H9 (cell line): Measurements from ENCODE around the gene BRI3. TPM values are rescaled to one million over a fixed set of nuclear protein-coding genes. Genes with fewer than 3 reads are reported as not detected.
A peak's percentile ranks its signal among the peaks of the same experiment; 100 is the strongest.

Experiments
- DNase-seq: peaks from one replicate; pipeline ENCODE4 v3.0.0-alpha.2; 2017
- H2AFZ ChIP-seq: one replicate; pipeline ENCODE4 v1.6.1; 2013; ENCODE audit warnings: mild to moderate bottlenecking, low read length, control low read depth, moderate library complexity
- H2AK5ac ChIP-seq: 2 replicates; pipeline ENCODE4 v1.6.1; 2013; ENCODE audit warnings: low read length, control low read depth, mixed read lengths; ENCODE audit not compliant: insufficient read length
- H2BK120ac ChIP-seq: one replicate; pipeline ENCODE4 v1.6.1; 2013; ENCODE audit warnings: low read depth, mild to moderate bottlenecking, low read length, control low read depth, inconsistent platforms; ENCODE audit not compliant: poor library complexity, severe bottlenecking
- H2BK12ac ChIP-seq: 2 replicates; pipeline ENCODE4 v1.6.1; 2013; ENCODE audit warnings: low read length, control low read depth, mixed read lengths, low read depth; ENCODE audit not compliant: insufficient read length
- H2BK15ac ChIP-seq: 2 replicates; pipeline ENCODE4 v1.6.1; 2013; ENCODE audit warnings: low read depth, low read length, control low read depth
- H2BK20ac ChIP-seq: one replicate; pipeline ENCODE4 v1.6.1; 2013; ENCODE audit warnings: low read depth, mild to moderate bottlenecking, low read length, control low read depth, inconsistent platforms; ENCODE audit not compliant: poor library complexity, severe bottlenecking
- H2BK5ac ChIP-seq: 2 replicates; pipeline ENCODE4 v1.6.1; 2013; ENCODE audit warnings: low read length, control low read depth, mixed read lengths; ENCODE audit not compliant: insufficient read length
- H3K14ac ChIP-seq: 2 replicates; pipeline ENCODE4 v1.6.1; 2013; ENCODE audit warnings: low read length, control low read depth; ENCODE audit not compliant: insufficient read depth
- H3K18ac ChIP-seq: 2 replicates; pipeline ENCODE4 v1.6.1; 2013; ENCODE audit warnings: low read depth, mild to moderate bottlenecking, mixed read lengths, low read length, control low read depth; ENCODE audit not compliant: insufficient read length
- H3K23ac ChIP-seq: 2 replicates; pipeline ENCODE4 v1.6.1; 2013; ENCODE audit warnings: low read length, control low read depth, mixed read lengths, low read depth; ENCODE audit not compliant: insufficient read length
- H3K23me2 ChIP-seq: 2 replicates; pipeline ENCODE4 v1.6.1; 2013; ENCODE audit warnings: low read depth, mild to moderate bottlenecking, mixed read lengths, low read length, control low read depth; ENCODE audit not compliant: insufficient read length, poor library complexity, severe bottlenecking
- H3K27ac ChIP-seq: 2 replicates; pipeline ENCODE4 v1.5.1; 2013; ENCODE audit warnings: low read length, control low read depth, mixed read lengths, low read depth; ENCODE audit not compliant: insufficient read length
- H3K27me3 ChIP-seq: 2 replicates; pipeline ENCODE4 v1.6.1; 2013; ENCODE audit warnings: low read length, control low read depth, inconsistent platforms; ENCODE audit not compliant: insufficient read depth
- H3K4ac ChIP-seq: 2 replicates; pipeline ENCODE4 v1.6.1; 2013; ENCODE audit warnings: low read depth, mild to moderate bottlenecking, control low read depth, inconsistent platforms, low read length, moderate library complexity
- H3K4me1 ChIP-seq: 2 replicates; pipeline ENCODE4 v1.6.1; 2013; ENCODE audit warnings: low read length, control low read depth, inconsistent platforms; ENCODE audit not compliant: insufficient read depth
- H3K4me2 ChIP-seq: 2 replicates; pipeline ENCODE4 v1.6.1; 2013; ENCODE audit warnings: low read length, control low read depth, mixed read lengths; ENCODE audit not compliant: insufficient read length, insufficient read depth
- H3K56ac ChIP-seq: 2 replicates; pipeline ENCODE4 v1.6.1; 2013; ENCODE audit warnings: low read depth, mild to moderate bottlenecking, mixed read lengths, low read length, control low read depth; ENCODE audit not compliant: insufficient read length
- H3K79me1 ChIP-seq: 2 replicates; pipeline ENCODE4 v1.6.1; 2013; ENCODE audit warnings: low read depth, mild to moderate bottlenecking, moderate library complexity, low read length, control low read depth, inconsistent platforms; ENCODE audit not compliant: insufficient read depth, poor library complexity, severe bottlenecking
- H3K79me2 ChIP-seq: 2 replicates; pipeline ENCODE4 v1.6.1; 2013; ENCODE audit warnings: low read length, control low read depth, inconsistent platforms; ENCODE audit not compliant: insufficient read depth
- H3K9ac ChIP-seq: 2 replicates; pipeline ENCODE4 v1.6.1; 2013; ENCODE audit warnings: low read length, control low read depth, mixed read lengths; ENCODE audit not compliant: insufficient read length; ENCODE audit errors: extremely low read depth
- H3K9me3 ChIP-seq: one replicate; pipeline ENCODE4 v1.6.1; 2013; ENCODE audit warnings: low read depth, low read length, inconsistent platforms; ENCODE audit not compliant: control insufficient read depth
- H3T11ph ChIP-seq: one replicate; pipeline ENCODE4 v1.6.1; 2013; ENCODE audit warnings: mild to moderate bottlenecking, low read length, control low read depth, inconsistent platforms
- H4K20me1 ChIP-seq: one replicate; pipeline ENCODE4 v1.6.1; 2013; ENCODE audit not compliant: control insufficient read depth, insufficient read length, insufficient read depth
- H4K5ac ChIP-seq: 2 replicates; pipeline ENCODE4 v1.6.1; 2013; ENCODE audit warnings: low read depth, mild to moderate bottlenecking, mixed read lengths, low read length, control low read depth; ENCODE audit not compliant: insufficient read length
- H4K8ac ChIP-seq: replicated peaks from 2 replicates; pipeline ENCODE4 v1.6.1; 2013; ENCODE audit warnings: low read length, control low read depth, mixed read lengths, low read depth; ENCODE audit not compliant: insufficient read length
- H4K91ac ChIP-seq: 2 replicates; pipeline ENCODE4 v1.6.1; 2013; ENCODE audit warnings: low read depth, mild to moderate bottlenecking, moderate library complexity, mixed read lengths, low read length, control low read depth; ENCODE audit not compliant: insufficient read length
- H3K27ac Mint-ChIP-seq, 3 experiments: 2 replicates in 2 of 3; 3 replicates in 1 of 3; pipeline ENCODE4 v1.8.0; 2020 to 2021; ENCODE audit warnings: mixed read lengths in 3 of 3, mild to moderate bottlenecking in 1 of 3, moderate library complexity in 1 of 3
- H3K27me3 Mint-ChIP-seq: 2 replicates; pipeline ENCODE4 v1.8.0; 2021; ENCODE audit warnings: low read depth, mild to moderate bottlenecking, moderate library complexity, mixed read lengths
- H3K36me3 Mint-ChIP-seq, 3 experiments: 2 replicates in 2 of 3; 3 replicates in 1 of 3; pipeline ENCODE4 v1.8.0; 2020 to 2021; ENCODE audit warnings: low read depth in 3 of 3, mixed read lengths in 3 of 3; ENCODE audit not compliant: insufficient read depth in 1 of 3
- H3K4me1 Mint-ChIP-seq, 2 experiments: 2 replicates each; pipeline ENCODE4 v1.8.0; 2020; ENCODE audit warnings: mixed read lengths in 2 of 2
- H3K4me3 Mint-ChIP-seq, 2 experiments: 2 replicates in 1 of 2; 3 replicates in 1 of 2; pipeline ENCODE4 v1.8.0; 2020 to 2021; ENCODE audit warnings: mild to moderate bottlenecking in 2 of 2, mixed read lengths in 2 of 2, moderate library complexity in 1 of 2
- H3K9me3 Mint-ChIP-seq, 2 experiments: 2 replicates in 1 of 2; 3 replicates in 1 of 2; pipeline ENCODE4 v1.8.0; 2020; ENCODE audit warnings: mild to moderate bottlenecking in 2 of 2, mixed read lengths in 2 of 2, moderate library complexity in 1 of 2
- WGBS: extraction: QIAGEN DNeasy Blood & Tissue Kit; methylation state at CpG from one replicate; pipeline ENCODE4 v1.1.7; 2013; ENCODE audit warnings: missing lambda C conversion rate, low lambda C conversion rate, mixed read lengths; ENCODE audit not compliant: insufficient read length; ENCODE audit errors: extremely low coverage; 5-methylcytosine and 5-hydroxymethylcytosine counted together
- total RNA-seq: library from RNA; stranded (reverse); gene quantifications from 2 replicates; pipeline ENCODE4 v1.2.1, GENCODE V29; 2021
- TF ChIP-seq, protein P1 (sequence below): fragments of 200-600 bp; sonication (generic); conservative IDR thresholded peaks from 3 replicates; pipeline ENCODE4 v1.8.0; 2021; ENCODE audit warnings: antibody characterized with exemption, mild to moderate bottlenecking

BRI3 gene
- total RNA-seq, 1 experiment from 2014 or later: 102 TPM

GRCh38 chr7:98297626-98298286 is 16.3 kb downstream of the BRI3 start:
- no peaks in the 10 kb centered on the region for H3K23me2 ChIP-seq
- H2AFZ ChIP-seq: no peak overlapping the region
- Mint-ChIP-seq H3K36me3 (peaks cover 16 to 54% (median 50%) of the 10 kb centered on the region in 3 experiments; a peak in 6 of 7 replicates), H3K4me1 (peaks cover 10 to 20% of the 10 kb centered on the region in 2 experiments), H3K9me3 (no peaks in the 10 kb centered on the region), H3K4me3 (no peak overlapping the region), H3K27me3 (no peaks in the 10 kb centered on the region), H3K27ac (peak overlapping the region in 2 of 3 experiments; percentile 66 to 80; a peak in 2 of 7 replicates)
- H2BK120ac ChIP-seq: no peak overlapping the region
- TF ChIP-seq, protein P1, sequence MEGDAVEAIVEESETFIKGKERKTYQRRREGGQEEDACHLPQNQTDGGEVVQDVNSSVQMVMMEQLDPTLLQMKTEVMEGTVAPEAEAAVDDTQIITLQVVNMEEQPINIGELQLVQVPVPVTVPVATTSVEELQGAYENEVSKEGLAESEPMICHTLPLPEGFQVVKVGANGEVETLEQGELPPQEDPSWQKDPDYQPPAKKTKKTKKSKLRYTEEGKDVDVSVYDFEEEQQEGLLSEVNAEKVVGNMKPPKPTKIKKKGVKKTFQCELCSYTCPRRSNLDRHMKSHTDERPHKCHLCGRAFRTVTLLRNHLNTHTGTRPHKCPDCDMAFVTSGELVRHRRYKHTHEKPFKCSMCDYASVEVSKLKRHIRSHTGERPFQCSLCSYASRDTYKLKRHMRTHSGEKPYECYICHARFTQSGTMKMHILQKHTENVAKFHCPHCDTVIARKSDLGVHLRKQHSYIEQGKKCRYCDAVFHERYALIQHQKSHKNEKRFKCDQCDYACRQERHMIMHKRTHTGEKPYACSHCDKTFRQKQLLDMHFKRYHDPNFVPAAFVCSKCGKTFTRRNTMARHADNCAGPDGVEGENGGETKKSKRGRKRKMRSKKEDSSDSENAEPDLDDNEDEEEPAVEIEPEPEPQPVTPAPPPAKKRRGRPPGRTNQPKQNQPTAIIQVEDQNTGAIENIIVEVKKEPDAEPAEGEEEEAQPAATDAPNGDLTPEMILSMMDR: no peak
- no peaks in the 10 kb centered on the region for H3K27me3 ChIP-seq
- no peaks in the 10 kb centered on the region for H3K4me1 ChIP-seq
- H4K91ac ChIP-seq: no peak overlapping the region
- H3K79me2 ChIP-seq: no peaks in the 10 kb centered on the region
- H2AK5ac ChIP-seq: no peak overlapping the region
- no peak overlapping the region for H2BK5ac ChIP-seq
- H3K4ac ChIP-seq: no peak overlapping the region
- H3K18ac ChIP-seq: no peak overlapping the region
- H3T11ph ChIP-seq: no peak overlapping the region
- H3K14ac ChIP-seq: no peak overlapping the region
- H3K23ac ChIP-seq: no peak overlapping the region
- no peak overlapping the region for H2BK20ac ChIP-seq
- H3K79me1 ChIP-seq: no peaks in the 10 kb centered on the region
- H2BK15ac ChIP-seq: no peak overlapping the region
- H4K8ac ChIP-seq: no peak overlapping the region
- H3K4me2 ChIP-seq: no peak overlapping the region
- WGBS: no CpG with 5 or more reads among the region's 21 CpGs
- H3K27ac ChIP-seq: no peak overlapping the region
- H3K56ac ChIP-seq: no peak overlapping the region
- DNase-seq: no peak
- H3K9me3 ChIP-seq: no peaks in the 10 kb centered on the region
- no peak overlapping the region for H4K5ac ChIP-seq
- no peaks in the 10 kb centered on the region for H4K20me1 ChIP-seq
- no peak overlapping the region for H3K9ac ChIP-seq
- no peak overlapping the region for H2BK12ac ChIP-seq
